ENCODE measurements around the gene HOXD1.

DNA sequence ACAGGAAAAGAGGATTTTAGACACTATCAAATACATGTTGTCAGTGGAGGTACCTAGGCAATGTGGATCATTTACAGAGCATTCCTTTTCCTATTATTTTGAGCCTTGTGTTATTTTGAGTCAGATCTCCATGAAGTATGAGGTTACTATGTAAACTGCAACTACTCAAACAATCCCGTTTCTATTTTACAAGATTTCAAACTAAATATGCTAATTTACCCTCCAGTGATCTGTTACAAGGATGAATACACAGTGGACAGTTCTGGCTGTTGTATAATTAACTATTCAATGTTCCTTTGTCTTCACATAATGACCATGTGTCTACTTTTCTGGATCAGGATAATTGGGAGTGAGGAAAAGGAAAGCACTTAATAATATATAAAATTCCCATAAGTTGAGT is 4.6 kb downstream of the HOXD1 start:
- TF ChIP-seq TAF1 (IDR thresholded peaks at IDR 0.05; ENCODE audit: borderline replicate concordance, low read depth, low read length): no peak
- TF ChIP-seq, protein P1, sequence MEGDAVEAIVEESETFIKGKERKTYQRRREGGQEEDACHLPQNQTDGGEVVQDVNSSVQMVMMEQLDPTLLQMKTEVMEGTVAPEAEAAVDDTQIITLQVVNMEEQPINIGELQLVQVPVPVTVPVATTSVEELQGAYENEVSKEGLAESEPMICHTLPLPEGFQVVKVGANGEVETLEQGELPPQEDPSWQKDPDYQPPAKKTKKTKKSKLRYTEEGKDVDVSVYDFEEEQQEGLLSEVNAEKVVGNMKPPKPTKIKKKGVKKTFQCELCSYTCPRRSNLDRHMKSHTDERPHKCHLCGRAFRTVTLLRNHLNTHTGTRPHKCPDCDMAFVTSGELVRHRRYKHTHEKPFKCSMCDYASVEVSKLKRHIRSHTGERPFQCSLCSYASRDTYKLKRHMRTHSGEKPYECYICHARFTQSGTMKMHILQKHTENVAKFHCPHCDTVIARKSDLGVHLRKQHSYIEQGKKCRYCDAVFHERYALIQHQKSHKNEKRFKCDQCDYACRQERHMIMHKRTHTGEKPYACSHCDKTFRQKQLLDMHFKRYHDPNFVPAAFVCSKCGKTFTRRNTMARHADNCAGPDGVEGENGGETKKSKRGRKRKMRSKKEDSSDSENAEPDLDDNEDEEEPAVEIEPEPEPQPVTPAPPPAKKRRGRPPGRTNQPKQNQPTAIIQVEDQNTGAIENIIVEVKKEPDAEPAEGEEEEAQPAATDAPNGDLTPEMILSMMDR (IDR thresholded peaks at IDR 0.05): no peak
- TF ChIP-seq POLR2AphosphoS5 (IDR thresholded peaks at IDR 0.05; ENCODE audit: low read depth, low read length): no peak

Data from SK-N-SH (cell line).